Measurements from ENCODE around the gene P2RY2. TPM values are rescaled to one million over a fixed set of nuclear protein-coding genes. Genes with fewer than 3 reads are reported as not detected.

The P2RY2 gene
- total and polyA plus RNA-seq, 2 donors (not counting 1 experiment from before 2014, with no cell fraction given), result 0.12 to 0.37 TPM

DNA sequence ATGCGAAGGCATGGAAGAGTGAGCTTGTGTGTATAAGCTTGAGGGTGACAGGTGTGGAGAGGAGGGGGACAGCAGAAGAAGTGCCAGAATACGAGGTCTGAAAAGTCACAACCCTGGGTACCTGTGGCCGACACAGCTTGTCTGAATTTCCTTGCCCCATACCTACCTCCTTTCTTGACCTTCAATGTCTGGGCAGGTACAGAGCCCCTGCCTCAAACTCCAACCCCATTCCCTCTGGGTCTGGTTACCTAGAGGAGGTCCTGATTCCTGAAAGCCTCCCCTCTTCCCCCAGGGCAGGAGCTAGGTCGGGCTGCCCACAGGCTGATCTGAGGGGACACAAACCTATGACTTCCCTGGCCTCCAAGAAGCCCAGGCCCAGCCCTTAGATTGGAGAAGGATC is 39.4 kb upstream of the P2RY2 start:
- H4K20me1 ChIP-seq (ENCODE audit: control insufficient read depth, insufficient read depth, low read length, poor library complexity, severe bottlenecking), result no peaks in the 10 kb centered on the region
- H3K27me3 ChIP-seq (replicated peaks in 1 of 4; ENCODE audit: control extremely low read depth in 1 of 4, control insufficient read depth in 3 of 4, insufficient read depth in 4 of 4, low read length in 3 of 4), result no peaks in the 10 kb centered on the region
- DNase-seq (no peak), ATAC-seq (ENCODE audit: low read depth) (no peak)
- no peaks in the 10 kb centered on the region for H3K36me3 ChIP-seq (replicated peaks in 1 of 2; ENCODE audit: control extremely low read depth in 1 of 2, control insufficient read depth in 1 of 2, extremely low read depth in 1 of 2, insufficient read depth in 2 of 2, low read length in 1 of 2)
- Mint-ChIP-seq H3K27ac (no peak overlapping the region), H3K4me1 (peaks cover 36% of the 10 kb centered on the region), H3K27me3 (no peaks in the 10 kb centered on the region), H3K9me3 (ENCODE audit: insufficient read depth) (no peaks in the 10 kb centered on the region), H3K4me3 (no peak overlapping the region)
- peak overlapping the region; percentile 75 for H2AFZ ChIP-seq (ENCODE audit: insufficient read depth, low read depth, low read length, poor library complexity, severe bottlenecking)
- POLR2A ChIA-PET, result interaction anchor here (0.6 to 4.4 kb wide), 4 partner anchors 20 to 429 kb away, joined by 3 to 62 read pairs (median 14); partner anchors contain the start of gene FCHSD2
- peak overlapping the region; percentile 56 for H3K4me2 ChIP-seq (replicated peaks; ENCODE audit: low read depth, low read length, poor library complexity, severe bottlenecking)
- peaks cover 47% of the 10 kb centered on the region for H3K79me2 ChIP-seq (ENCODE audit: control insufficient read depth, insufficient read depth, low read length)
- H3K4me1 ChIP-seq (ENCODE audit: control insufficient read depth in 2 of 2, insufficient read depth in 2 of 2, low read length in 2 of 2), result peaks cover 32 to 35% of the 10 kb centered on the region in 2 donors
- no peaks in the 10 kb centered on the region for H3K9me3 ChIP-seq (ENCODE audit: control extremely low read depth in 1 of 3, control insufficient read depth in 2 of 3, insufficient read depth in 1 of 3, low read length in 2 of 3)
- CTCF ChIA-PET, result interaction anchor here (0.8 to 9.6 kb wide), 41 partner anchors 8 to 454 kb away, joined by 3 to 271 read pairs (median 6); partner anchors contain the start of genes ATG16L2, FCHSD2 and STARD10
- TF ChIP-seq CTCF (IDR thresholded peaks at IDR 0.05) (no peak), EZH2 (IDR thresholded peaks at IDR 0.05; ENCODE audit: borderline replicate concordance, insufficient read depth, low read depth, low read length, poor library complexity, severe bottlenecking) (no peak)
- WGBS (ENCODE audit: insufficient coverage), result 84% methylated on average over 3 of the region's 4 CpGs
- H3K27ac ChIP-seq (ENCODE audit: low read length in 2 of 2), result no peak overlapping the region
- no peak overlapping the region for H3K9ac ChIP-seq (ENCODE audit: low read length)
- no peak overlapping the region for H3K4me3 ChIP-seq (ENCODE audit: control extremely low read depth in 1 of 5, extremely low read depth in 1 of 5, insufficient read depth in 1 of 5, low read depth in 2 of 5, low read length in 4 of 5)
- intact Hi-C loops (cut with micrococcal nuclease), result loop anchor here (1.0 to 10.0 kb wide), 7 partner anchors 24 to 441 kb away; no protein-coding TSS in a partner anchor

- DNase-seq, result no peak
- no peaks in the 10 kb centered on the region for H3K27me3 ChIP-seq (replicated peaks in 1 of 4; ENCODE audit: control extremely low read depth in 1 of 4, control insufficient read depth in 3 of 4, insufficient read depth in 4 of 4, low read length in 3 of 4)
Observed at GRCh38 chr11:73182824-73183321, 35.2 kb upstream of the P2RY2 start.

More at GRCh38 chr11:73182824-73183321, 35.2 kb upstream of the P2RY2 start:
- POLR2A ChIA-PET, result no interaction called here
- Histone ChIP-seq H4K20me1 (ENCODE audit: control insufficient read depth, insufficient read depth, low read length, poor library complexity, severe bottlenecking) (no peaks in the 10 kb centered on the region), H3K9ac (ENCODE audit: low read length) (no peak overlapping the region), H3K36me3 (replicated peaks in 1 of 2; ENCODE audit: control extremely low read depth in 1 of 2, control insufficient read depth in 1 of 2, extremely low read depth in 1 of 2, insufficient read depth in 2 of 2, low read length in 1 of 2) (no peaks in the 10 kb centered on the region), H3K9me3 (ENCODE audit: control extremely low read depth in 1 of 3, control insufficient read depth in 2 of 3, insufficient read depth in 1 of 3, low read length in 2 of 3) (no peaks in the 10 kb centered on the region), H3K4me1 (ENCODE audit: control insufficient read depth in 2 of 2, insufficient read depth in 2 of 2, low read length in 2 of 2) (peaks cover 10 to 27% of the 10 kb centered on the region in 2 donors), H3K4me3 (ENCODE audit: control extremely low read depth in 1 of 5, extremely low read depth in 1 of 5, insufficient read depth in 1 of 5, low read depth in 2 of 5, low read length in 4 of 5) (no peak overlapping the region), H3K27ac (ENCODE audit: low read length in 2 of 2) (no peak overlapping the region), H2AFZ (ENCODE audit: insufficient read depth, low read depth, low read length, poor library complexity, severe bottlenecking) (no peak overlapping the region), H3K4me2 (replicated peaks; ENCODE audit: low read depth, low read length, poor library complexity, severe bottlenecking) (no peak overlapping the region), H3K79me2 (ENCODE audit: control insufficient read depth, insufficient read depth, low read length) (peaks cover 11% of the 10 kb centered on the region)
- CTCF ChIA-PET, result interaction anchor here (0.7 to 8.1 kb wide), 9 partner anchors 25 to 463 kb away, joined by 3 to 281 read pairs (median 5); no protein-coding TSS in a partner anchor
- 100% methylated on average over 2 of the region's 3 CpGs for WGBS (ENCODE audit: insufficient coverage)
- H3K4me1 Mint-ChIP-seq, result peaks cover 22% of the 10 kb centered on the region
- TF ChIP-seq EZH2 (IDR thresholded peaks at IDR 0.05; ENCODE audit: borderline replicate concordance, insufficient read depth, low read depth, low read length, poor library complexity, severe bottlenecking) (no peak), CTCF (IDR thresholded peaks at IDR 0.05) (no peak)
- no peak for ATAC-seq (ENCODE audit: low read depth)
- intact Hi-C loops (cut with micrococcal nuclease), result no loop called here
- H3K4me3 Mint-ChIP-seq, result no peak overlapping the region
- H3K9me3 Mint-ChIP-seq (ENCODE audit: insufficient read depth), result no peaks in the 10 kb centered on the region
- H3K27ac Mint-ChIP-seq, result no peak overlapping the region
- no peaks in the 10 kb centered on the region for H3K27me3 Mint-ChIP-seq

Data from B cell (primary cell).